Ramos (cell line): ENCODE data around the gene EEA1.

Experiments used
- in situ Hi-C: fragments of 300-500 bp; cut with MboI; formaldehyde crosslinking; loops from one replicate; pipeline ENCODE4 v1.14.3; 2022; ENCODE audit warnings: low sequenced_read_pairs; ENCODE audit not compliant: unreplicated experiment

The EEA1 gene

DNA sequence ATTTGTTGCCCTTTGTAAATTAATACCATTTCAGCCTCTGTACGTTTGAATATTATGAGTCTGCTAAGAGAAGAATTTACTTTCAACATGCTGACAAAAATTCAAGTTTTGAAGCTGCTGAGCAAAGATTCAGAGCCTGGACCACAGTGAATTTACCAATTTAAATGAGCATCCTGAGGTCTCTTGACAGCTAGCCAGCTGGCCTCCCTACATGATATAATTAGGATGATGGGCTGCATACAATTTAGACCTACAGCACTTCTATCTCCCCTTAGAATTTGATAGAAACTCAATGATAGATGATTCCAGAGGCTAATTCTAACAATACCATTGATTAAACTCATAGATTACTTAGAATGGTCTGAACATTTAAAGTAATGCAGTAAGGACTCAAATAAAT is 10.0 kb upstream of the EEA1 start:
- in situ Hi-C loops, result no loop called here

DNA sequence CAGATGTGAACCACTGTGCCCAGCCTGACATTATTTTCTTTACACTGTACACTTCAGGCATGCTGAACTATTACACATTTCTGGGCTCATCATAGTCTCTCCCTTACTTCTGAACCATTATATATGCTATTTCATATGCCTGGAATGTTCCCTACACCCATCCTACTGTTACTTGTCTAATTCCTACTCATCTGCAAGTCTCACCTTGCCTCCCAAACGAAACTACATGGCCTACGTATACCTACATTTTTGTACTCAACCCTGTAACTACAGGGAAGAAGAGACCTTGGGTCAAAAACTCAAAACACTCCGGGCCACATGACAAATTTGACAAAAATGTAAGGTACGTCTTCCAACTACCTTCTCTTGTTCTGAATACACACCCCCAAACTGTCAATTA is 9.5 kb upstream of the EEA1 start:
- in situ Hi-C loops, result no loop called here

DNA sequence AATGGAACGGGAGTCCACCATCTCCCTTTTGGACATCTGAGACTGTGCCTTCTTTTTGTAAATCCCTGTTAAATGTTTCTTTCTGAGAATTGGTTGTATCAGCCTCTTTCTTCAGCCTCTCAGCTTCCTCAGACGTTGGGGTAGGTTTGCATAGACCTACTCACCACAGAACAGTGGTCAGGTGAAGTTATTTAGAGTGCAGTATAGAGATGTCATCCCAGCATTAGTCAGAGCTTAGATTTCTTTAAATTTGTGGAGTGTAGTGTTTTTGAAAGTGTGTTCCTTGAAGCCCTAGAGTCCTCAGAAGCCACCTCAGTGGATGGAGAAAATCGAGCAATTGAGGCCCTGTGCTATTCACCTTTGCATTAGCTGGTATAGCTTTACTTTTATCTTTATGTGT is 8.9 kb upstream of the EEA1 start:
- in situ Hi-C loops, result no loop called here

- in situ Hi-C loops, result no loop called here
Measured at GRCh38 chr12:92933606-92934005, 4.5 kb upstream of the EEA1 start.

DNA sequence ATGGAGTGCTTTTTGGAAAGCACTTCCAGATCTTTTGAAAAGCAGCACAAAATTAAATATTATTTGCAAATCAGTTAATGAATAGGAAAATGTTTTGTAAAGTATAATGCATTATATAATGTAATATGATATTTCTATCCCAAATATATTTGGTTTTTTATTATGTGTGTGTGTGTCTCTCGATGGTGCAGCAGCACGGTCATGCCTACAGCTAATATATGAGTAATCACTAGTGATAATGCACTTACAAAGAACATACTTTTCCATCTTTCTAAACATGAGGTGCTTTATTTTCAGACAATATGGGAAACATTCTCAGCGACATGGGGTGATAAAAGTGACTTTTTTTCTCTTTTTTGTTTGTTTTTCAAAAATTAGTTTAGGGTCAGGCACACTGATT is 1.3 kb upstream of the EEA1 start:
- in situ Hi-C loops, result no loop called here

DNA sequence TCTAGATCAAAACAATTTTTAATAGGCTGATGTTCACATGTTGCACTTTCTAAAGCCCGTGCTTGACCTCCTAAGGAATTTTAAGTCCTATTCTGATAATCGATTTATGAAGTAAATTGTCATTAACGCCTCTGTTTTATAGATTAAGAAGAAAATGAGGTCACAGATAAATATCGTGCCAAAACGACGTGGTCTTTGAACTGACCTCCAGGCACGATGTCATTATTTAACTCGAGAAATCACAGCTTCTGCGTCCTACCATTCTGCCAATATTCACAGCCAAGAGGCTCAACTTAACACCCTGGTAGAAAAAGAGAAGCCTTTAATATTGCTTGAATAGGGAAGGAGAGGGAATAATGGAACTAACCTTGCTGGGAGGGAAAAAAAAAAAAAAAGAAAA is 888 bp upstream of the EEA1 start:
- in situ Hi-C loops, result no loop called here

DNA sequence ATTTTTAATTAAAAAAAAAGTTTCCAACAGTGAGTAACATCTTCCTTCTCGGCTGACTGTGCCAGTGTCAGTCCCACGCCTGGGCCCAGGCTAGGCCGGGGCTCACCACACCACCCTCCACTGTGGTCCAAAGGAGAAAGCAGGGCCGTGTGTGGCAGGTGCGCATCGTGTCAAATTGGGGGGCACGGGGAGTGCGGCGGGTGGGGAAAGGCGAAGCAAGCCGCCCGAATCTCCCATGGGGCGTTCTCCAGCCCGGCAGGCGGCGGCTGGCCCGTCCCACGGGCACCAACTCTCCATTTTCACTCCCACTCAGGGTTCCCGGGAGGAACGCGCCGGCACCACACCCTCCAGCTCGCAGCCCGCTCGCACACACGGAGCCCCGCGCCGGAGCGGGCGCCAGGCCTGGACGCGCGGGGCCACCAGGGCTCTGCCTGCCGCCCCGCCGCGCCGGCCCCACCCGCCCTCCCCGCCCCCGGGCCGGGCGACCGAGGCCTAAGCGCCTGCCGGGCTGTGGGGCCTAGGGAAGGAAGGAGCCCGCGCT is 604 bp downstream of the EEA1 start:
- in situ Hi-C loops, result no loop called here

DNA sequence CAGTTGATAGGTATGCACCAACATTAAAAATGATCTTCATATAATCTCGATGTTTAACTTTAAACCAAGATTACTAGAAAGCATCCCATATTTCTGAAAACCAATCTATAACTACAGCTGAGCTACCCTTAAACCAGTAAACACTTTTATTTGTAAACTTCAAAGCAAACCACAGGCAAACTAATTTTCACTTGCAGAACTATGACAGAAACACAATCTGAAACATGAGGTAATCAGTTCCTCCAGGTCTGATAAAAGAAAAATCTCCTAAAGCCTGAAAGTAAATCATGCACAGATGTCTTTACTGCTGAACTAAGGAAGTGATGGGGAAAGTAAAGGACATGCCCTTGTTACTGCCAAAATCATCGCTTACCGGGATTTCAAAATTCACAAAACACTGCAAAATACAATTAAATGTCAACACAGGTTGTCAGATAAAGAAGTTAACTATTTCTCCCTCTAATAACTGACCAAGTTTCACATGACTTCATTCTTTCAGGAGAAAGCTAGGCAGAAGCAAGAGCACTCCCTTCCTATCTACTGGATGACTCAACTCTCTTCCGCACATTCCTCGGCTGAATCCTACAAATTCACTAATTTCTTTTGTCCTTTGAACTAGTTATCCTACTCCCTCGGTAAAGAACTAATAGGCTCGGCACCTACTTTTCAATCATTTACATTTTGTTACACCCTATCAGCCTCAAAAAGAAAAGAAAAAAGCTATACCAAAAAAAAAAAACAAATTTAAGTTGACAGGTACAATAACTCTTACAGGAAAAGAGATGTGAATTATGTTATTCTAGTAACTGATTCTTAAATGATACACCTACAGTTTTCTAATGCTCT is 1.4 kb downstream of the EEA1 start:
- in situ Hi-C loops, result no loop called here

GRCh38 chr12:92927055-92927435 is 2.0 kb downstream of the EEA1 start:
- in situ Hi-C loops, result no loop called here

DNA sequence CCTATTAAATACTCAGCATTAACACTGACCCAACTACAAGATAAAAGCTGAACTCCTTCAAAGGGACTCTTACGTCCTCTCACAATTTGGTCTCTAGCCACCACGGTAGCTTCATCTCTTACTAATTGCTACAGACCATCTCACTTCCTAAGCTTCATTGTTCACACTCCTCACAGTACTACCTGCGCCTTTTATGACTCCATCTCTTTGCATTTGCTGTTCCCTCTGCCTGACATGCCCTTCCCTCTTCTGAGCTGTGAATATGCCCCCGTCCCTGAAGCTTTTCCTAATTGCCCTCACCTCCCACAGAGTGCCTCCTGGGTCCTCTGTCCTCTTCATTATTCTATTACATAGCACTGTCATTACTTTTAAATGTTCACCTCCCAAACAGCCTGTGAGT is 2.5 kb downstream of the EEA1 start:
- in situ Hi-C loops, result no loop called here

- in situ Hi-C loops, result no loop called here
Measured at GRCh38 chr12:92921877-92922276, 7.2 kb downstream of the EEA1 start.

- in situ Hi-C loops, result no loop called here
Measured at GRCh38 chr12:92915365-92915764, 13.7 kb downstream of the EEA1 start.

- in situ Hi-C loops, result no loop called here
Measured at GRCh38 chr12:92914170-92914569, 14.9 kb downstream of the EEA1 start.

- in situ Hi-C loops, result no loop called here
Measured at GRCh38 chr12:92912672-92913071, 16.4 kb downstream of the EEA1 start.

- in situ Hi-C loops, result no loop called here
Measured at GRCh38 chr12:92912052-92912451, 17.0 kb downstream of the EEA1 start.

DNA sequence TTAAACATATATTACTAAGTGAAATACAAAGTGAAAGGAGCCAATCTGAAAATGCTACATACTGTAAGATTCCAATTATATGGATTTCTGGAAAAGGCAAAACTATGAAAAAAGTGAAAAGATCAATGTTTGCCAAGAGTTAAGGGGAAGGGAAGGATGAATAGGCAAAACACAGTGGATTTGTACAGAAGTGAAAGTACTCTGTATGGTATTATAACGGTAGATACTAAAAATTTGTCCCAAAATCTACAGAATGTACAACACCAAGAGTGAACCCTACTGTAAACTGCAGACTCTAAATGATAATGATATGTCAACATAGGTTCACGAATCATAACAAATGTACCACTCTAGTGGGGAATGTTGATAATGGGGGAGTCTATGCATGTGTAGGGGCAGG is 17.8 kb downstream of the EEA1 start:
- in situ Hi-C loops, result no loop called here

DNA sequence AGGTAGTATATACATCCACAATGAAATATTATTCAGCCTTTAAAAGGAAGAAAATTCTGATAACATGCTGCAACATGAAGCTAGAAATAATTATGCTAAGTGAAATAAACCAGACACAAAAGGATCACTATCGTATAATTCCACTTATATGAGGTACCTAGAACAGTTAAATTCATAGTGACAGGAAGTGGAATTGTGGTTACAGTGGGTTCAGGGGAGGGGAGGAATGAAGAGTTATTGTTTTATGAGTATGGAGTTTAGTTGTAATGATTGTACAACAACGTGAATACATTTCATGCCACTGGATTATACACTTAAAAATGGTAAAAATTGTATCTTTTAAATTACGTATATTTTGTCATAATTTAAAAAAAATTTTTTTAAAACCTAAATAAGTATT is 21.0 kb downstream of the EEA1 start:
- in situ Hi-C loops, result no loop called here

DNA sequence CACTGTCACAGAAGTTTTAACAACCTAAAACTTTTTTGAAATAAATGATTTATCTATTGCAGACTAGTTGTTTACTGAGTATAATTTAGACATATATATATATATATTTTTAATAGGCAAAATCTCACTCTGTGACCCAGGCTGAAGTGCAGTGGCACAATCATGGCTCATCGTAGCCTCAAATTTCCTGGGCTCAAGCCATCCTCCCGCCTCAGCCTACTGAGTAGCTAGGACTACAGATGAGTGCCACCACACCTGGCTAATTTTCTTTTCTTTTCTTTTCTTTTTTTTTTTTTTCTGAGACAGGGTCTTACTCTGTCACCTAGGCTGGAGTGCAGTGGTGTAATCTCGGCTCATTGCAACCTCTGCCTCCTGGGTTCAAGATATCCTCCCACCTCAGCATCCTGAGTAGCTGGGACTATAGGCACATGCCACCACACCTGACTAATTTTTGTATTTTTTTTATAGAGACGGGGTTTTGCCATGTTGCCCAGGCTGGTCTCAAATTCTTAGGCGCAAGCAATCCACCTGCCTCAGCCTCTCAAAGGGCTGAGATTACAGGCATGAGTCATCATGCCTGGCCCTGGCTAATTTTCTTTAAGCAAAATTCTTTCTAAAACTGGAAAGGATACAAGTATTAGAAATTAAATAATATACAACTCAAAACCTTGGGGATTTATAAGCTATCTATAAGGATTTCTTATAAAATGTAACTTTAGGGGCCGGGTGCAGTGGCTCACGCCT is 23.1 kb downstream of the EEA1 start:
- in situ Hi-C loops, result no loop called here

- in situ Hi-C loops, result no loop called here
Measured at GRCh38 chr12:92905258-92905810, 23.8 kb downstream of the EEA1 start.

- in situ Hi-C loops, result no loop called here
Measured at GRCh38 chr12:92900941-92901340, 28.2 kb downstream of the EEA1 start.

GRCh38 chr12:92899386-92900001 is 29.6 kb downstream of the EEA1 start:
- in situ Hi-C loops, result no loop called here
